HL-60 (cell line): ENCODE results near the gene ATXN7L1.

ENCODE experiments used
- CTCF ChIP-seq: IDR thresholded peaks from one replicate; pipeline ENCODE4 v1.5.1; 2011; ENCODE audit warnings: low read length, control low read depth, inconsistent platforms; ENCODE audit not compliant: insufficient read depth
- GABPA ChIP-seq: IDR thresholded peaks from 2 replicates; pipeline ENCODE4 v1.6.1; 2012; ENCODE audit warnings: low read depth
- POLR2AphosphoS5 ChIP-seq: IDR thresholded peaks from 2 replicates; pipeline ENCODE4 v1.6.1; 2012; ENCODE audit warnings: low read depth

- TF ChIP-seq CTCF: no peak
- TF ChIP-seq POLR2AphosphoS5: no peak
- no peak for TF ChIP-seq GABPA
Observed at GRCh38 chr7:105872491-105872890, 3.9 kb downstream of the ATXN7L1 start.
